ENCODE measurements around the gene PTBP1. TPM values are rescaled to one million over a fixed set of nuclear protein-coding genes. Genes with fewer than 3 reads are reported as not detected.
A peak's percentile ranks its signal among the peaks of the same experiment; 100 is the strongest.

The PTBP1 gene
- total and polyA plus RNA-seq, 2 of the 13 experiments (the other 11 are each of a cell fraction or from before 2014, with no cell fraction given), result 195 to 288 TPM

GRCh38 chr19:782185-782877, 14.9 kb upstream of the PTBP1 start (continued):
- TF ChIP-seq ZNF407 (CRISPR knock-in tag; IDR thresholded peaks at IDR 0.05; ENCODE audit: not compliant biosample characterization) (no peak), DDIT3 (CRISPR knock-in tag; IDR thresholded peaks at IDR 0.05) (no peak), ZNF577 (CRISPR knock-in tag; IDR thresholded peaks at IDR 0.05; ENCODE audit: borderline replicate concordance, low read depth) (no peak), ETV6 (CRISPR knock-in tag; conservative IDR thresholded peaks at IDR 0.05) (peak; percentile 67; the same call in 1 of the 2 replicates), ZNF12 (CRISPR knock-in tag; IDR thresholded peaks at IDR 0.05) (0 out of 2 replicates have a peak, but pooled peaks have one; percentile 8), ZNF382 (CRISPR knock-in tag; IDR thresholded peaks at IDR 0.05; ENCODE audit: borderline replicate concordance) (no peak), DR1 (CRISPR knock-in tag; IDR thresholded peaks at IDR 0.05) (no peak), REL (CRISPR knock-in tag; conservative IDR thresholded peaks at IDR 0.05) (0 out of 2 replicates have a peak, but pooled peaks have one; percentile 43), ZNF224 (CRISPR knock-in tag; IDR thresholded peaks at IDR 0.05) (no peak), HNRNPL (IDR thresholded peaks at IDR 0.05; ENCODE audit: low read depth, low read length) (no peak), ARNT2 (CRISPR knock-in tag; IDR thresholded peaks at IDR 0.05; ENCODE audit: low read depth) (no peak; the same call in 1 of the 2 replicates), ZFP36L1 (CRISPR knock-in tag; IDR thresholded peaks at IDR 0.05) (no peak), ERF (CRISPR knock-in tag; IDR thresholded peaks at IDR 0.05) (0 out of 2 replicates have a peak, but pooled peaks have one; percentile 33), FOXP4 (CRISPR knock-in tag; IDR thresholded peaks at IDR 0.05) (peak; percentile 89), DRAP1 (CRISPR knock-in tag; IDR thresholded peaks at IDR 0.05) (peak; percentile 40; the same call in 1 of the 2 replicates), GATAD1 (CRISPR knock-in tag; IDR thresholded peaks at IDR 0.05) (0 out of 2 replicates have a peak, but pooled peaks have one; percentile 19), RXRA (CRISPR knock-in tag; IDR thresholded peaks at IDR 0.05) (peak; percentile 57)
- TF ChIP-seq, protein P1, sequence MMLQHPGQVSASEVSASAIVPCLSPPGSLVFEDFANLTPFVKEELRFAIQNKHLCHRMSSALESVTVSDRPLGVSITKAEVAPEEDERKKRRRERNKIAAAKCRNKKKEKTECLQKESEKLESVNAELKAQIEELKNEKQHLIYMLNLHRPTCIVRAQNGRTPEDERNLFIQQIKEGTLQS (CRISPR knock-in tag; IDR thresholded peaks at IDR 0.05), result no peak
